GM19452 (cell line): Measurements from ENCODE around the gene SLC6A17.

ENCODE experiments used
- ATAC-seq: cut with Tn5 transposase; IDR thresholded peaks from one replicate; pipeline ENCODE4 v1.9.1; 2021; ENCODE audit not compliant: unreplicated experiment

The SLC6A17 gene

DNA sequence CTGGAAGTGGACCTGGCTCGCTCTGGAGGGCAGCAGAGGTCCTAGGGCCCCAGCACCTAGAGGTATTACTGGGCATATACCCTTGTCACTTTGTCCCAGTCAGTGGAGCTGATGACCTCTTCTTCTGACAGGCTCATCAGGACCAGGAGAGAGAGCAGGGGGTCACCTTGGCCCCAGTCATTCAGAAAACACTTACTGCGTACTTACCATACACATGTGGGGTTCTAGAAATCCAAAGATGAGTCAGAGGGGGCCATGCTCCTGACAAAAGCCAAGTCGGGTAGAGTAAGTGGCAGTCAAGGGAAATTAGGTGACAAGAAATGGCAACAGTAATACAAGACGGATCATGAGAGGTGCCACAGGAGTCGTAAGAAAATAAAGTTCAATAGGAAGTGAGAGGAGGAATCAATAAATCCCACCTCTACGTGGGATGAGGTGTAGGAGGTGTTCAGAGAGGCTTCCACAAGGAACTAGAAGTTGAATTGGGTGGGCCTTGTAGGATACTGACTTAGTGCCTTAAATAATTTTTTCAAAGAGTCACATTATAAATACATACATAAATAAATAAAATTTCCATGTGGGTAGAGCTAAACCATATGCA, 66.7 kb downstream of the SLC6A17 start:
- ATAC-seq: no peak

GRCh38 chr1:110218137-110218536, 67.8 kb downstream of the SLC6A17 start:
- no peak for ATAC-seq

GRCh38 chr1:110218739-110219138, 68.4 kb downstream of the SLC6A17 start:
- ATAC-seq: no peak

GRCh38 chr1:110220324-110220723, 70.0 kb downstream of the SLC6A17 start:
- no peak for ATAC-seq

DNA sequence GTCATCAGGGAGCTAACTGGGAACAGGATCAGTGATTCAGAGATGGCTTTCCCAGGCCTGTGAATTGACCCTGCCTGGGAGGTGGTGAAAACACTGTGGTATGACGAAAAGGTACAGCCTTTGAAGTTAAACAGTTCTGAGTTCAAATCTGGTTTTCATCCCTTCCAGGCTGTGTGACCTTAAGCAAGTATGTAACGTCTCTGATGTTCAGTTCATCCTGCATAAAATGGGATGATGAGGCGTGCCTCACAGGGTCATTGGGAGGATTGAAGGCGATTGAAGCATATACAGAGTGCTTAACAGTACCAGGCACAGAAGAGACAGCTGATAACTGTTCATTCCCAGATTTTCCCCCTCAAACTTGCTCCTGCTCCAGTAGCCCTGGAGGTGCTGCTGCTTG, 70.8 kb downstream of the SLC6A17 start:
- no peak for ATAC-seq

DNA sequence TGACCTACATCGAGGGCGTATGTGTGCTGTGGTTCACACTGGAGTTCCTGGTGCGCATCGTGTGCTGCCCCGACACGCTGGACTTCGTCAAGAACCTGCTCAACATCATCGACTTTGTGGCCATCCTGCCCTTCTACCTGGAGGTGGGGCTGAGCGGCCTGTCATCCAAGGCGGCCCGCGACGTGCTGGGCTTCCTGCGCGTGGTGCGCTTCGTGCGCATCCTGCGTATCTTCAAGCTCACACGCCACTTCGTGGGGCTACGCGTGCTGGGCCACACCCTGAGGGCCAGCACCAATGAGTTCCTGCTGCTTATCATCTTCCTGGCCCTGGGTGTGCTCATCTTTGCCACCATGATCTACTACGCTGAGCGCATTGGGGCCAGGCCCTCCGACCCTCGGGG, 72.8 kb downstream of the SLC6A17 start:
- no peak for ATAC-seq

GRCh38 chr1:110223581-110223980, 73.3 kb downstream of the SLC6A17 start:
- ATAC-seq: no peak

GRCh38 chr1:110224240-110224995, 74.1 kb downstream of the SLC6A17 start:
- ATAC-seq: no peak

GRCh38 chr1:110225212-110225611, 74.9 kb downstream of the SLC6A17 start:
- no peak for ATAC-seq

DNA sequence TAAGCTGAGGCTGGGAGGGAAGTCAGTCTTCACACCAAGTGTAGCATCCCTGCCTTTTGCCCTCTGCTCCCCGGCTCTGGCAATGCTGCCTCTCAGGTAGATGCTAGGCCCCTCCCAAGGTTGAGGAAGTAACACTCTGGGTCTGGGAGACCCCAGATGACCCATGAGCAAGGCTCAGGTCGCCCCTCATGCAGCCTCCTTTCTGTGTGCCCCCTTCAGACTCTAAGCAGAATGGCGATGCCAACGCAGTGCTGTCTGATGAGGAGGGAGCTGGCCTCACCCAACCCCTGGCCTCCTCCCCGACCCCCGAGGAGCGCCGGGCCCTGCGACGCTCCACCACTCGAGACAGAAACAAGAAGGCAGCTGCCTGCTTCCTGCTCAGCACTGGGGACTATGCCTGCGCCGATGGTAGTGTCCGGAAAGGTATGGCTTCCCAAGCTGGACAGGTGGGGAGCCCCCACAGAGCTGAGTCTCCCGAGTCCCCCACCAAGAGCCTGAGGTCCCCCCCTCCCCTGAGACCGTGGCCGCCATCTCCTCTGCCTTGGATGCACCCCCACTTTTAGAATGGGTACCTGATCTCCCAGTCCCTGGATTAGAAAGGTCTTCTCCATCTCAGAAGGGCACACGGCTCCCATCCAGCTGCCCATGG, 75.6 kb downstream of the SLC6A17 start:
- no peak for ATAC-seq

DNA sequence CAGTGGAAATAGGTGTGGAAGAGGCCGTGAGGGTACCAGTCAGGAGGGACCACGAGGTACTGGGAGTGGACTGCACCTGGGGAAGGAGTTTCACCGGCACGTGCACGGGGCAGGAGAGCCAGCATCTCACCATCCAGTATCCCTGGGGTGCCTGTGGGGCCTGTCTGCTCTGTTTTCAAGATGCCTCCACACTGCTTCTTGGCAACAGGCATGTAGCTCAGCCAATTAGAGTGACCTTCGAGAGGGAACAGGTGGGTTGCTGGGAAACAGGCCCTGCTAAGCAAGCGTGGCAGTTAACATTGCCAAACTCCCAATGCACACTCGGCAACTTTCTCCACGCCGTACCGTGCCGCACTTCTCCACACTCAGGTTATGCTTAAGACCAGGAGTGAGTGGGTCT, 77.5 kb downstream of the SLC6A17 start:
- ATAC-seq: no peak

DNA sequence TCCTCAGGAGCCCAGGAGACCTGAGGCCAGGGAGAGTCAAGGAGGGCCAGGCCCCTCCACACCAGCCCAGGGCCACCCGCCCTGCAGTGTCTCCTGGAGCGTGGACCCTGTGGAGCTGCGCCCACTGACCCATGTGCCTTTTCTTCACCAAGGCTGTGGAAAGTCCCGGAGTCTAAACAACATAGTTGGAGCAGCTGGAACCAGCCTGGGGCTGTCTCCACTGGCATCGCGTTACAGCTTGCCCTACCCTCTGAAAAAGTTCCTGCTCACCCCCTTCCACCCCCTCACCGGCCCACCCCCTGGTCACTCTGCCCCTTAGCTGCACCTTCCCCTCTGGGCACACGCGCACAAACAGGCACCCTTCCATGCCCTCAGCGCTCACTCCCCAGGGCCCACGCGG, 78.1 kb downstream of the SLC6A17 start:
- ATAC-seq: no peak

GRCh38 chr1:110228869-110229268, 78.6 kb downstream of the SLC6A17 start:
- no peak for ATAC-seq

DNA sequence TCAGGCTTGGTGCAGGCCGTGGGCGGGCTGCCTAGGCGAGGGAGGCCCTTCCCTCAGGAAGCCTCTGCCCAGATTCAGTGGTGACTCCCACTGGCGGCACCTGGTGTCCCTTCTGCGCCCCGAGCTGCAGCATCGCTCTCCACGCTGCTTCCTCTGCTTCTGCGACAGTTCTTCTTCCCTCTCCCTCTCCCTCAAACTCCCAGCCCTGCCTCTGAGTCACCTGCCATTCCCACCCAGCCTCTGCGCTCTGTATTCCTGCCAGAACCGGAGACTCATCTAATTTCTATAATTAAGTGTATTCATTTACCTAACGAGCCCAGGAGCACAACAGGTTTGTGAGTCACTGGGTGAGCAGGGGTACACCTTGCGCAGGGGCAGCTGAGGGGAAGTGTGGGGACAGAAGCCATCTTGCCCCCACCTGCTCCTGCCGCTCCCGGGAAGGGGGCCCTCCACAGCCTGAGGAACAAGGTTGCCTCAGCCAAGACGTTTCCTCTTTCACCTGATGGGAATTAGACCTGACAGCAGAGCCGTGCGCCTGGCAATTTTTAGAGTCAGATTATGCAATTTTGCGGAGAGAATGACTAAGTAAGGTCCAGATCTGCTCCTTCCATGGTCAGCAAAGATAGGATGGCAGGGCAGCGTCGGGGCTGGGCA, 79.2 kb downstream of the SLC6A17 start:
- no peak for ATAC-seq

DNA sequence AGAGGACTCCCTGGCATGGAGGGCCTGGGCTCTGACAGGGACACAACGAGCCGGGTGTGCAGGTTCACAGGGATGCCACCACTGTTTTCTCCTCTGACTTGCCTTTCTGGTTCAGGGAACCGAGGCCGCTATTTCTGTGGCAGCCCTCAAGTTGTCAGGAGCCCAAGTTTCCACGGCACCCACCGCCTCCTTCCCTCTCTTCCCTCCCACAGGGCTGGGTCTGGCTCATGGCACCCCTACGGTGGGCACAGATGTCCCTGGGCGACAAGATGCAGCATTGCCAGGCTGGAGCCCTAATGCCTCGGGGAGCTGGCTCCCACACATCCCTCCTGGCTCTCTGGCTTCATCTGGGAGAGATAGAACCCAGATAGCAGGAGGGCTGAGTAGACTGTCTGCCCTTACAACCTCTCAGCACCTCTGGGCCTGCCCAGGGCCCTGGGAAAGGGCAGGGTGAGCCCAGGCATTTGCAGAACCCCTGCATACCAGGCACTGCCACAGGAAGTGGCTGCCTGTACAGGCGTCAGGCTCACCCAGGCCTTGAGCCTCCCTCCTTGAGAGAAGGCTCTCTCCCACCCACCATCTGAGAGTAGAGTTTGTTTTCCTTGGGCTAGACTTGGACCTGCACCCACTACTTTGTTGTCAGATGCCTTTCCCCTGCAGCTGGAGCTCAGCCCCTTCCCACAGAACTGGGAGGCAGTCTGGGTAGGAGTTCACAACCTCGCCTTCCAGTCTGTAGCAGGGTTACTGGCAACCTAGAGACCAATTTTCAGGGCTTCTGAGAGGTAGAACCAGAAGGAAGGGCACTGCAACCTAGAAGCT, 80.3 kb downstream of the SLC6A17 start:
- no peak for ATAC-seq

DNA sequence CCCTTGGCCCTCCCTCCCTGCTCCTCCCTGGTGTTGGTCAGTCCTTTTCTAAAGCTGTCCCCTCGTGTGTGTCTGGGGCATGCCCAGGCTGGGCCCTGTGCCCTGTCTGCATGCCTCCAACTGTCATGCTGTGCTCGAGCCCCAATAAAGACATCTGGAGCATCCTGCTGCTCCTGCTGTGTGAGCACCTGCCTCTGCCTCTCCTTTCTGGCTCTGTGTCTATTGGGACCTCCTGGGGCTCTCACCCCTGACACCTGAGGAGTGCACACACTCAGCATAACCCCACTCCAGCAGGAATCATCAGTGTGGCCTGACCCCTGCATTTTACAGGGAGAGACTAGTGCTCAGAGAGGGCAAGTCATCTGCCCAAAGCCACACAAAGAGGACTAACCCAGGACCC, 83.6 kb downstream of the SLC6A17 start:
- ATAC-seq: no peak

DNA sequence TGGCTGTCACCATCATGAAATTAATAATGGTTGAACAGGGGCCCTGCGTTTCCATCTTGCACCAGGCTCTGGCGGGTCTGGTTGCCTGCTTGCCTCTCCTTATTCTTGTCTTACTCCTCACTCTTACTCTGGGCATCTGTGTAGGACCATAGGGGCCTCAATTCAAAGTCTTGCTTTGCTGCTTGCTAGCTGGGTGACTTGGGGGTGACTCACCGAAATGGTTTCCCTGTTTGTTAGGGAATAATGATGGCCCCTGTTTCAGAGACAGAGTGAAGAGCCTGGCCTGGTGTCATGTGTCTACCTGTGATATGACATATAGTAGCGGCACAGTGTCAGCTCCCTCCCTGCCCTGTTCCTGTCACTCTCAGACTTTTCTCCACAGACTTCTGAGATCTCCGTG, 84.4 kb downstream of the SLC6A17 start:
- no peak for ATAC-seq

DNA sequence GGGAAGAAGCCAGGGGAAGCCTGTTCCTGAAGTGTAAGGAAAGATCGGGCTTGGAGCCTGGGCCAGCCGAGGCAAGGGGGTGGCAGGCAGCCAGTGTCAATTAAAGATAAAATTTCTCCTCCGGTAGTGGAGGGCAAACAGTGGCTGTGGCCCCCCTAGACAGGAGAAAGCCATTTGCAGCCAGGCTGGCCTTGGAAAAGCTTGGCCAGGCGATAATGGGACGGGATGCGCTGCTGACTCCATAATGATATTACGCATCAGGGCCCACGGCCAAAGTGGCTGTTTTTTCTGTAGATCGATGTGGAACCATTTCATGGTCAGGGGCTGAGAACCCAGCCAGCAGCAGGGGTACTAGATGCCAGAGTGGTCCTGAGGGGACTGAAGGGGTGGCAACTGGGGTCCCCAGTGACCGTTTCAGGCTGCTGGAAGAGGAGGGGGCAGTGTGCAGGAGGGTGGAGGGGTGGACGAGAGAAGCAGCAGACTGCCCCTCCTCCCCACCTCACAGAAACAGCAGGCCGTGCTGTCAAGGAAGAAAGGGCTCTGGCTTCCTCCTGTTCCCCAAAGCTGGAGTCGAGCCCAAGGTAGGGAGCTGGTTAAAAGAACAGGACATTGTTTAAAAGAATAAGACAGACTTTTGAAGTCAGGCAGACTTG, 85.0 kb downstream of the SLC6A17 start:
- ATAC-seq: no peak

DNA sequence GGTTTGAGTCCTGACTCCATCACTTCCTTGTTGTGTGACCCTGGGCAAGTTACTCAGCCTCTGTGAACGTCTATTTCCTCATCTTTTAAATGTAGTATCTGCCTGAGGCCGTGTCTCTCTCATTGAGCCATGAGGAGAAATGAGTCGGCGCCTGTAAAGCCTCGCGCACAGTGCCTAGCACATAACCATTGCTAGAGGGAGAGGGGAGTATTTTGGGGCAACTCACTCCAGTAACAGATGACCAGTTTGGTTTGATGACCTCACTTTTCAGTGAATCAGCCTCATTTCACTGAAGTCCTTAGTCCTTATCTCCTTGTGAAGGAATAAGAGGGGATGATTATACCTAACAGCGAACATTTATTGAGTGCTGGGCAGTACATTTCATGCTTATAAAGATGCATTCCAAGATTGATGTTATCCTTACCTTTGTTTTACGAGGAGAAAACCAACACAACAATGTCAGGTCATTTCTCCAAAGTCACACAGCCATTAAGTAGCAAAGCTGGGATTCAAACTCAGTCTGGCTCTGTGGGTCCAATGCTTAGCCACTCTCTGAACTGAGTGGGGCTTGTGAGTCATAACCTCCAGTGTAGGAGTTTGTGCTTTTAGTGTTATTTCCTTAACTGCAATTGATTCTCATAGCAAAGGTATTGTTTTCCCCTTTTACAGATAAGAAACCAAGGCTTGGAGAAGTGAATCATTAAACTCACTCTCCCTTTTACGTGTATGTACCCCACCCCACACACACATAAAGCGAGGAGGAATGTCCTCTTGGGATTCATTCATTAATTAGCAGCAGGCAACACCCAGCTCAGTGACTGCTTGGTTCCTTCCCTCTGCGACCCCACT, 85.8 kb downstream of the SLC6A17 start:
- no peak for ATAC-seq
